GM23338 (cell line): Measurements from ENCODE around the gene ATG4B. TPM values are rescaled to one million over a fixed set of nuclear protein-coding genes. Genes with fewer than 3 reads are reported as not detected.

ENCODE experiments used
- ATAC-seq: fragments of 200-7000 bp; cut with Tn5 transposase; 3 replicates; pipeline ENCODE4 v1.9.1; 2020
- DNase-seq: peaks from one replicate; pipeline ENCODE4 v3.0.0-alpha.2; 2015; ENCODE audit warnings: low spot score
- H2AFZ ChIP-seq: fragments of 200-600 bp; sonication (generic); 2 replicates; pipeline ENCODE4 v1.8.0; 2016; ENCODE audit warnings: antibody characterized with exemption, mild to moderate bottlenecking, moderate library complexity
- H3F3A ChIP-seq: fragments of 200-600 bp; sonication (generic); replicated peaks from 2 replicates; pipeline ENCODE4 v1.8.0; 2017; ENCODE audit warnings: antibody characterized with exemption, mixed run types, low read depth
- H3K27ac ChIP-seq: fragments of 200-600 bp; sonication (generic); 2 replicates; pipeline ENCODE4 v1.6.1; 2016; ENCODE audit warnings: low read depth
- H3K27me3 ChIP-seq: fragments of 200-600 bp; sonication (generic); 2 replicates; pipeline ENCODE4 v1.8.0; 2016; ENCODE audit warnings: mild to moderate bottlenecking, mixed run types, moderate library complexity; ENCODE audit not compliant: insufficient read depth
- H3K36me3 ChIP-seq: fragments of 200-600 bp; sonication (generic); 2 replicates; pipeline ENCODE4 v1.8.0; 2016; ENCODE audit warnings: mild to moderate bottlenecking; ENCODE audit not compliant: insufficient read depth
- H3K4me1 ChIP-seq: fragments of 200-600 bp; sonication (generic); 2 replicates; pipeline ENCODE4 v1.8.0; 2016; ENCODE audit warnings: mild to moderate bottlenecking, moderate library complexity; ENCODE audit not compliant: insufficient read depth
- H3K4me2 ChIP-seq: fragments of 200-600 bp; sonication (generic); 2 replicates; pipeline ENCODE4 v1.7.1; 2017; ENCODE audit warnings: mixed run types
- H3K4me3 ChIP-seq: fragments of 200-600 bp; sonication (generic); 2 replicates; pipeline ENCODE4 v1.6.1; 2016; ENCODE audit warnings: mixed run types
- H3K79me2 ChIP-seq: fragments of 200-600 bp; sonication (generic); replicated peaks from 2 replicates; pipeline ENCODE4 v1.8.0; 2017; ENCODE audit warnings: mild to moderate bottlenecking; ENCODE audit not compliant: insufficient read depth
- H3K9me2 ChIP-seq: fragments of 200-600 bp; sonication (generic); 2 replicates; pipeline ENCODE4 v1.8.0; 2017; ENCODE audit not compliant: insufficient read depth
- H4K20me1 ChIP-seq: fragments of 200-600 bp; sonication (generic); replicated peaks from 2 replicates; pipeline ENCODE4 v1.8.0; 2017; ENCODE audit warnings: mild to moderate bottlenecking; ENCODE audit not compliant: insufficient read depth
- H3K27ac Mint-ChIP-seq: 2 replicates; pipeline ENCODE4 v1.8.0; 2020; ENCODE audit warnings: inconsistent platforms, mild to moderate bottlenecking, moderate library complexity, mixed read lengths
- H3K27me3 Mint-ChIP-seq: 3 replicates; pipeline ENCODE4 v1.8.0; 2022; ENCODE audit warnings: low read depth, mild to moderate bottlenecking, moderate library complexity, mixed read lengths, inconsistent platforms; ENCODE audit not compliant: insufficient read depth, poor library complexity
- H3K36me3 Mint-ChIP-seq: 3 replicates; pipeline ENCODE4 v1.8.0; 2021; ENCODE audit warnings: low read depth, mild to moderate bottlenecking, inconsistent platforms, moderate library complexity, mixed read lengths
- H3K4me1 Mint-ChIP-seq: 3 replicates; pipeline ENCODE4 v1.8.0; 2020; ENCODE audit warnings: mild to moderate bottlenecking, inconsistent platforms, mixed read lengths
- H3K4me3 Mint-ChIP-seq: 3 replicates; pipeline ENCODE4 v1.8.0; 2021; ENCODE audit warnings: moderate library complexity, mild to moderate bottlenecking, inconsistent platforms, mixed read lengths
- H3K9me3 Mint-ChIP-seq: 3 replicates; pipeline ENCODE4 v1.8.0; 2020; ENCODE audit warnings: moderate library complexity, mild to moderate bottlenecking, inconsistent platforms, mixed read lengths
- CREB1 ChIP-seq: fragments of 250-450 bp; sonication (Bioruptor Pico); IDR thresholded peaks from 2 replicates; pipeline ENCODE4 v1.5.0; 2020; ENCODE audit warnings: low read depth, mild to moderate bottlenecking, moderate library complexity
- EZH2 ChIP-seq: fragments of 200-600 bp; sonication (generic); IDR thresholded peaks from one replicate; pipeline ENCODE4 v1.8.0; 2017; ENCODE audit warnings: antibody characterized with exemption, mild to moderate bottlenecking, low read depth; ENCODE audit not compliant: unreplicated experiment
- EZH2phosphoT487 ChIP-seq: fragments of 200-600 bp; sonication (generic); IDR thresholded peaks from one replicate; pipeline ENCODE4 v1.8.1; 2018; ENCODE audit warnings: antibody characterized with exemption; ENCODE audit not compliant: unreplicated experiment
- JUNB ChIP-seq: IDR thresholded peaks from one replicate; pipeline ENCODE4 v1.6.1; 2016; ENCODE audit warnings: antibody characterized with exemption; ENCODE audit not compliant: unreplicated experiment
- NANOG ChIP-seq: IDR thresholded peaks from 2 replicates; pipeline ENCODE4 v1.6.1; 2016; ENCODE audit warnings: antibody characterized with exemption, borderline replicate concordance
- POLR2AphosphoS5 ChIP-seq: IDR thresholded peaks from 2 replicates; pipeline ENCODE4 v1.6.1; 2016; ENCODE audit warnings: antibody characterized with exemption, low read depth
- STAT1 ChIP-seq: IDR thresholded peaks from one replicate; pipeline ENCODE4 v1.6.1; 2016; ENCODE audit warnings: antibody characterized with exemption; ENCODE audit not compliant: unreplicated experiment
- ZNF114 ChIP-seq: fragments of 250-450 bp; sonication (Bioruptor Pico); IDR thresholded peaks from 2 replicates; pipeline ENCODE4 v1.5.0; 2020; ENCODE audit warnings: mild to moderate bottlenecking, moderate library complexity
- ZNF331 ChIP-seq: fragments of 250-450 bp; sonication (Bioruptor Pico); IDR thresholded peaks from 2 replicates; pipeline ENCODE4 v1.5.0; 2020; ENCODE audit warnings: low read depth, mild to moderate bottlenecking, moderate library complexity
- polyA plus RNA-seq: library from polyadenylated mRNA; unstranded; fragments of >200 nt; fragmentation: Nextera tagmentation; extraction: Ambion mirVana; gene quantifications from 2 replicates; pipeline ENCODE4 v1.2.1, GENCODE V29; 2016
- total RNA-seq: library from RNA; depleted of rRNA; stranded (reverse); fragments of >200 nt; shearing (Covaris generic); gene quantifications from 2 replicates; pipeline ENCODE4 v1.2.3, GENCODE V29; 2014
- TF ChIP-seq, protein P1 (sequence below), 2 experiments: fragments of 200-600 bp in 1 of 2; sonication (generic) in 1 of 2; conservative IDR thresholded peaks; 2 replicates each; pipeline versions ENCODE4 v1.5.1 to v1.6.1; 2016 to 2017; ENCODE audit warnings: antibody characterized with exemption in 2 of 2, low read depth in 2 of 2, mild to moderate bottlenecking in 2 of 2, moderate library complexity in 1 of 2
- TF ChIP-seq, protein P2 (sequence below): IDR thresholded peaks from 2 replicates; pipeline ENCODE4 v1.6.1; 2016; ENCODE audit warnings: antibody characterized with exemption
- TF ChIP-seq, protein P3 (sequence below): IDR thresholded peaks from one replicate; pipeline ENCODE4 v1.6.1; 2018; ENCODE audit warnings: antibody characterized with exemption; ENCODE audit not compliant: unreplicated experiment
- TF ChIP-seq, protein P4 (sequence below): fragments of 250-450 bp; sonication (Bioruptor Pico); IDR thresholded peaks from 2 replicates; pipeline ENCODE4 v1.5.0; 2020; ENCODE audit warnings: mild to moderate bottlenecking, moderate library complexity

Gene ATG4B
- total and polyA plus RNA-seq, 2 experiments from 2014 or later = 102 to 104 TPM

DNA sequence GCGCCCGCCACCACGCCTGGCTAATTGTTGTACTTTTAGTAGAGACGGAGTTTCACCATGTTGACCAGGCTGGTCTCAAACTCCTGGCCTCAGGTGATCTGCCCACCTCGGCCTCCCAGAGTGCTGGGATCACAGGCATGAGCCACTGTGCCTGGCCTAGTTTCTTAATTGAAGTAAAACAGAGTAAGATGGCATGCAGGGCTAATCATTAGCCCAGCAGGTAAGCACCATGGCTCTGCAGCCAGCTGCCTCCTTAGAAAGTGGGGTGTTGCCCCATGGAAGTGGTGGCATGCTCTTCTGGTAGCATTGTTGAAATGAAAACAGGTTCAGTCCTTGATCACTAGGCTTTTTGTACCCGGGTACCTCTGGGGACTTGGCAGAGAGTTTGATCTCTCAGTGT lies 12.4 kb downstream of the ATG4B start:
- H3F3A ChIP-seq = no peaks in the 10 kb centered on the region
- H3K27ac Mint-ChIP-seq = 0 out of 2 replicates have a peak overlapping the region, but pooled peaks have one; percentile 50
- no peak overlapping the region for H3K4me3 ChIP-seq
- H3K36me3 Mint-ChIP-seq = peaks cover 37% of the 10 kb centered on the region
- H3K9me3 Mint-ChIP-seq = no peaks in the 10 kb centered on the region
- peaks cover 50% of the 10 kb centered on the region for H4K20me1 ChIP-seq
- H2AFZ ChIP-seq = no peak overlapping the region
- H3K4me3 Mint-ChIP-seq = no peak overlapping the region
- peaks cover 79% of the 10 kb centered on the region for H3K79me2 ChIP-seq
- peaks cover 19% of the 10 kb centered on the region for H3K4me1 ChIP-seq
- peaks cover 4% of the 10 kb centered on the region for H3K27me3 Mint-ChIP-seq
- H3K9me2 ChIP-seq = no peaks in the 10 kb centered on the region
- H3K36me3 ChIP-seq = peaks cover 6% of the 10 kb centered on the region
- no peak overlapping the region for H3K27ac ChIP-seq
- ATAC-seq (no peak), DNase-seq (no peak)
- H3K4me1 Mint-ChIP-seq = peaks cover 26% of the 10 kb centered on the region
- no peak overlapping the region for H3K4me2 ChIP-seq
- TF ChIP-seq ZNF114 (CRISPR knock-in tag) (no peak), EZH2phosphoT487 (no peak), POLR2AphosphoS5 (no peak), STAT1 (no peak), JUNB (no peak), ZNF331 (CRISPR knock-in tag) (no peak), NANOG (no peak), CREB1 (CRISPR knock-in tag) (no peak), EZH2 (no peak)
- TF ChIP-seq, protein P1, sequence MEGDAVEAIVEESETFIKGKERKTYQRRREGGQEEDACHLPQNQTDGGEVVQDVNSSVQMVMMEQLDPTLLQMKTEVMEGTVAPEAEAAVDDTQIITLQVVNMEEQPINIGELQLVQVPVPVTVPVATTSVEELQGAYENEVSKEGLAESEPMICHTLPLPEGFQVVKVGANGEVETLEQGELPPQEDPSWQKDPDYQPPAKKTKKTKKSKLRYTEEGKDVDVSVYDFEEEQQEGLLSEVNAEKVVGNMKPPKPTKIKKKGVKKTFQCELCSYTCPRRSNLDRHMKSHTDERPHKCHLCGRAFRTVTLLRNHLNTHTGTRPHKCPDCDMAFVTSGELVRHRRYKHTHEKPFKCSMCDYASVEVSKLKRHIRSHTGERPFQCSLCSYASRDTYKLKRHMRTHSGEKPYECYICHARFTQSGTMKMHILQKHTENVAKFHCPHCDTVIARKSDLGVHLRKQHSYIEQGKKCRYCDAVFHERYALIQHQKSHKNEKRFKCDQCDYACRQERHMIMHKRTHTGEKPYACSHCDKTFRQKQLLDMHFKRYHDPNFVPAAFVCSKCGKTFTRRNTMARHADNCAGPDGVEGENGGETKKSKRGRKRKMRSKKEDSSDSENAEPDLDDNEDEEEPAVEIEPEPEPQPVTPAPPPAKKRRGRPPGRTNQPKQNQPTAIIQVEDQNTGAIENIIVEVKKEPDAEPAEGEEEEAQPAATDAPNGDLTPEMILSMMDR (conservative IDR thresholded peaks at IDR 0.05; ENCODE audit: low read depth in 2 of 2) = no peak
- TF ChIP-seq, protein P2, sequence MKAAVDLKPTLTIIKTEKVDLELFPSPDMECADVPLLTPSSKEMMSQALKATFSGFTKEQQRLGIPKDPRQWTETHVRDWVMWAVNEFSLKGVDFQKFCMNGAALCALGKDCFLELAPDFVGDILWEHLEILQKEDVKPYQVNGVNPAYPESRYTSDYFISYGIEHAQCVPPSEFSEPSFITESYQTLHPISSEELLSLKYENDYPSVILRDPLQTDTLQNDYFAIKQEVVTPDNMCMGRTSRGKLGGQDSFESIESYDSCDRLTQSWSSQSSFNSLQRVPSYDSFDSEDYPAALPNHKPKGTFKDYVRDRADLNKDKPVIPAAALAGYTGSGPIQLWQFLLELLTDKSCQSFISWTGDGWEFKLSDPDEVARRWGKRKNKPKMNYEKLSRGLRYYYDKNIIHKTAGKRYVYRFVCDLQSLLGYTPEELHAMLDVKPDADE = no peak
- TF ChIP-seq, protein P3, sequence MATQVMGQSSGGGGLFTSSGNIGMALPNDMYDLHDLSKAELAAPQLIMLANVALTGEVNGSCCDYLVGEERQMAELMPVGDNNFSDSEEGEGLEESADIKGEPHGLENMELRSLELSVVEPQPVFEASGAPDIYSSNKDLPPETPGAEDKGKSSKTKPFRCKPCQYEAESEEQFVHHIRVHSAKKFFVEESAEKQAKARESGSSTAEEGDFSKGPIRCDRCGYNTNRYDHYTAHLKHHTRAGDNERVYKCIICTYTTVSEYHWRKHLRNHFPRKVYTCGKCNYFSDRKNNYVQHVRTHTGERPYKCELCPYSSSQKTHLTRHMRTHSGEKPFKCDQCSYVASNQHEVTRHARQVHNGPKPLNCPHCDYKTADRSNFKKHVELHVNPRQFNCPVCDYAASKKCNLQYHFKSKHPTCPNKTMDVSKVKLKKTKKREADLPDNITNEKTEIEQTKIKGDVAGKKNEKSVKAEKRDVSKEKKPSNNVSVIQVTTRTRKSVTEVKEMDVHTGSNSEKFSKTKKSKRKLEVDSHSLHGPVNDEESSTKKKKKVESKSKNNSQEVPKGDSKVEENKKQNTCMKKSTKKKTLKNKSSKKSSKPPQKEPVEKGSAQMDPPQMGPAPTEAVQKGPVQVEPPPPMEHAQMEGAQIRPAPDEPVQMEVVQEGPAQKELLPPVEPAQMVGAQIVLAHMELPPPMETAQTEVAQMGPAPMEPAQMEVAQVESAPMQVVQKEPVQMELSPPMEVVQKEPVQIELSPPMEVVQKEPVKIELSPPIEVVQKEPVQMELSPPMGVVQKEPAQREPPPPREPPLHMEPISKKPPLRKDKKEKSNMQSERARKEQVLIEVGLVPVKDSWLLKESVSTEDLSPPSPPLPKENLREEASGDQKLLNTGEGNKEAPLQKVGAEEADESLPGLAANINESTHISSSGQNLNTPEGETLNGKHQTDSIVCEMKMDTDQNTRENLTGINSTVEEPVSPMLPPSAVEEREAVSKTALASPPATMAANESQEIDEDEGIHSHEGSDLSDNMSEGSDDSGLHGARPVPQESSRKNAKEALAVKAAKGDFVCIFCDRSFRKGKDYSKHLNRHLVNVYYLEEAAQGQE = no peak
- TF ChIP-seq, protein P4, sequence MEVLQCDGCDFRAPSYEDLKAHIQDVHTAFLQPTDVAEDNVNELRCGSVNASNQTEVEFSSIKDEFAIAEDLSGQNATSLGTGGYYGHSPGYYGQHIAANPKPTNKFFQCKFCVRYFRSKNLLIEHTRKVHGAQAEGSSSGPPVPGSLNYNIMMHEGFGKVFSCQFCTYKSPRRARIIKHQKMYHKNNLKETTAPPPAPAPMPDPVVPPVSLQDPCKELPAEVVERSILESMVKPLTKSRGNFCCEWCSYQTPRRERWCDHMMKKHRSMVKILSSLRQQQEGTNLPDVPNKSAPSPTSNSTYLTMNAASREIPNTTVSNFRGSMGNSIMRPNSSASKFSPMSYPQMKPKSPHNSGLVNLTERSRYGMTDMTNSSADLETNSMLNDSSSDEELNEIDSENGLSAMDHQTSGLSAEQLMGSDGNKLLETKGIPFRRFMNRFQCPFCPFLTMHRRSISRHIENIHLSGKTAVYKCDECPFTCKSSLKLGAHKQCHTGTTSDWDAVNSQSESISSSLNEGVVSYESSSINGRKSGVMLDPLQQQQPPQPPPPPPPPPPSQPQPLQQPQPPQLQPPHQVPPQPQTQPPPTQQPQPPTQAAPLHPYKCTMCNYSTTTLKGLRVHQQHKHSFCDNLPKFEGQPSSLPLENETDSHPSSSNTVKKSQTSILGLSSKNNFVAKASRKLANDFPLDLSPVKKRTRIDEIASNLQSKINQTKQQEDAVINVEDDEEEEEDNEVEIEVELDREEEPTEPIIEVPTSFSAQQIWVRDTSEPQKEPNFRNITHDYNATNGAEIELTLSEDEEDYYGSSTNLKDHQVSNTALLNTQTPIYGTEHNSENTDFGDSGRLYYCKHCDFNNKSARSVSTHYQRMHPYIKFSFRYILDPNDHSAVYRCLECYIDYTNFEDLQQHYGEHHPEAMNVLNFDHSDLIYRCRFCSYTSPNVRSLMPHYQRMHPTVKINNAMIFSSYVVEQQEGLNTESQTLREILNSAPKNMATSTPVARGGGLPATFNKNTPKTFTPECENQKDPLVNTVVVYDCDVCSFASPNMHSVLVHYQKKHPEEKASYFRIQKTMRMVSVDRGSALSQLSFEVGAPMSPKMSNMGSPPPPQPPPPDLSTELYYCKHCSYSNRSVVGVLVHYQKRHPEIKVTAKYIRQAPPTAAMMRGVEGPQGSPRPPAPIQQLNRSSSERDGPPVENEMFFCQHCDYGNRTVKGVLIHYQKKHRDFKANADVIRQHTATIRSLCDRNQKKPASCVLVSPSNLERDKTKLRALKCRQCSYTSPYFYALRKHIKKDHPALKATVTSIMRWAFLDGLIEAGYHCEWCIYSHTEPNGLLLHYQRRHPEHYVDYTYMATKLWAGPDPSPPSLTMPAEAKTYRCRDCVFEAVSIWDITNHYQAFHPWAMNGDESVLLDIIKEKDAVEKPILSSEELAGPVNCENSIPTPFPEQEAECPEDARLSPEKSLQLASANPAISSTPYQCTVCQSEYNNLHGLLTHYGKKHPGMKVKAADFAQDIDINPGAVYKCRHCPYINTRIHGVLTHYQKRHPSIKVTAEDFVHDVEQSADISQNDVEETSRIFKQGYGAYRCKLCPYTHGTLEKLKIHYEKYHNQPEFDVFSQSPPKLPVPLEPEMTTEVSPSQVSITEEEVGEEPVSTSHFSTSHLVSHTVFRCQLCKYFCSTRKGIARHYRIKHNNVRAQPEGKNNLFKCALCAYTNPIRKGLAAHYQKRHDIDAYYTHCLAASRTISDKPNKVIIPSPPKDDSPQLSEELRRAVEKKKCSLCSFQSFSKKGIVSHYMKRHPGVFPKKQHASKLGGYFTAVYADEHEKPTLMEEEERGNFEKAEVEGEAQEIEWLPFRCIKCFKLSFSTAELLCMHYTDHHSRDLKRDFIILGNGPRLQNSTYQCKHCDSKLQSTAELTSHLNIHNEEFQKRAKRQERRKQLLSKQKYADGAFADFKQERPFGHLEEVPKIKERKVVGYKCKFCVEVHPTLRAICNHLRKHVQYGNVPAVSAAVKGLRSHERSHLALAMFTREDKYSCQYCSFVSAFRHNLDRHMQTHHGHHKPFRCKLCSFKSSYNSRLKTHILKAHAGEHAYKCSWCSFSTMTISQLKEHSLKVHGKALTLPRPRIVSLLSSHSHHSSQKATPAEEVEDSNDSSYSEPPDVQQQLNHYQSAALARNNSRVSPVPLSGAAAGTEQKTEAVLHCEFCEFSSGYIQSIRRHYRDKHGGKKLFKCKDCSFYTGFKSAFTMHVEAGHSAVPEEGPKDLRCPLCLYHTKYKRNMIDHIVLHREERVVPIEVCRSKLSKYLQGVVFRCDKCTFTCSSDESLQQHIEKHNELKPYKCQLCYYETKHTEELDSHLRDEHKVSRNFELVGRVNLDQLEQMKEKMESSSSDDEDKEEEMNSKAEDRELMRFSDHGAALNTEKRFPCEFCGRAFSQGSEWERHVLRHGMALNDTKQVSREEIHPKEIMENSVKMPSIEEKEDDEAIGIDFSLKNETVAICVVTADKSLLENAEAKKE (CRISPR knock-in tag) = no peak
- no peaks in the 10 kb centered on the region for H3K27me3 ChIP-seq
